Measurements from ENCODE around the gene SLC1A7. TPM values are rescaled to one million over a fixed set of nuclear protein-coding genes. Genes with fewer than 3 reads are reported as not detected.

The SLC1A7 gene
- total RNA-seq, 1 donor from 2014 or later, result 0.08 TPM

- DNase-seq, result no peak
- intact Hi-C loops (cut with DNase I), result no loop called here
Measured at GRCh38 chr1:53138991-53139884, 3.2 kb downstream of the SLC1A7 start.

GRCh38 chr1:53137729-53138128 is 4.7 kb downstream of the SLC1A7 start:
- intact Hi-C loops (cut with DNase I), result no loop called here
- ATAC-seq (ENCODE audit: poor library complexity), result no peak
- DNase-seq, result no peak

More at GRCh38 chr1:53138991-53139884, 3.2 kb downstream of the SLC1A7 start:
- ATAC-seq (ENCODE audit: poor library complexity), result no peak

- peak; percentile 36 for ATAC-seq (ENCODE audit: poor library complexity)
- intact Hi-C loops (cut with DNase I), result no loop called here
- no peak for DNase-seq
Measured at GRCh38 chr1:53135735-53136114, 6.7 kb downstream of the SLC1A7 start.

- intact Hi-C loops (cut with DNase I), result no loop called here
- ATAC-seq (ENCODE audit: poor library complexity), result peak; percentile 43
- DNase-seq, result no peak
Measured at GRCh38 chr1:53134961-53135734, 7.3 kb downstream of the SLC1A7 start.

- intact Hi-C loops (cut with DNase I), result no loop called here
- ATAC-seq (ENCODE audit: poor library complexity) (no peak), DNase-seq (no peak)
Measured at GRCh38 chr1:53134042-53134485, 8.4 kb downstream of the SLC1A7 start.

GRCh38 chr1:53133261-53134041 is 9.0 kb downstream of the SLC1A7 start:
- DNase-seq (no peak), ATAC-seq (ENCODE audit: poor library complexity) (no peak)

GRCh38 chr1:53132176-53132575 is 10.3 kb downstream of the SLC1A7 start:
- intact Hi-C loops (cut with DNase I), result no loop called here
- no peak for ATAC-seq (ENCODE audit: poor library complexity)
- DNase-seq, result no peak

More at GRCh38 chr1:53133261-53134041, 9.0 kb downstream of the SLC1A7 start:
- intact Hi-C loops (cut with DNase I), result no loop called here

- ATAC-seq (ENCODE audit: poor library complexity) (no peak), DNase-seq (no peak)
- intact Hi-C loops (cut with DNase I), result no loop called here
Measured at GRCh38 chr1:53131590-53131938, 10.9 kb downstream of the SLC1A7 start.

GRCh38 chr1:53130878-53131589 is 11.4 kb downstream of the SLC1A7 start:
- peak; percentile 58 for ATAC-seq (ENCODE audit: poor library complexity)
- no peak for DNase-seq
- intact Hi-C loops (cut with DNase I), result no loop called here

- intact Hi-C loops (cut with DNase I), result no loop called here
- no peak for ATAC-seq (ENCODE audit: poor library complexity)
- no peak for DNase-seq
Measured at GRCh38 chr1:53130598-53130877, 11.9 kb downstream of the SLC1A7 start.

GRCh38 chr1:53129891-53130597 is 12.4 kb downstream of the SLC1A7 start:
- ATAC-seq (ENCODE audit: poor library complexity) (no peak), DNase-seq (no peak)
- intact Hi-C loops (cut with DNase I), result no loop called here

GRCh38 chr1:53128401-53128800 is 14.0 kb downstream of the SLC1A7 start:
- intact Hi-C loops (cut with DNase I), result no loop called here
- ATAC-seq (ENCODE audit: poor library complexity) (no peak), DNase-seq (no peak)

- ATAC-seq (ENCODE audit: poor library complexity) (no peak), DNase-seq (no peak)
- intact Hi-C loops (cut with DNase I), result no loop called here
Measured at GRCh38 chr1:53127546-53127945, 14.9 kb downstream of the SLC1A7 start.

- DNase-seq (no peak), ATAC-seq (ENCODE audit: poor library complexity) (no peak)
- intact Hi-C loops (cut with DNase I), result no loop called here
Measured at GRCh38 chr1:53126495-53126894, 15.9 kb downstream of the SLC1A7 start.

GRCh38 chr1:53125623-53126360 is 16.6 kb downstream of the SLC1A7 start:
- DNase-seq (peak; percentile 56), ATAC-seq (ENCODE audit: poor library complexity) (no peak)
- intact Hi-C loops (cut with DNase I), result no loop called here

- no peak for ATAC-seq (ENCODE audit: poor library complexity)
- DNase-seq, result no peak
- intact Hi-C loops (cut with DNase I), result no loop called here
Measured at GRCh38 chr1:53125122-53125521, 17.3 kb downstream of the SLC1A7 start.

GRCh38 chr1:53123453-53124140 is 18.8 kb downstream of the SLC1A7 start:
- ATAC-seq (ENCODE audit: poor library complexity), result peak; percentile 46
- intact Hi-C loops (cut with DNase I), result no loop called here

More at GRCh38 chr1:53123453-53124140, 18.8 kb downstream of the SLC1A7 start:
- peak; percentile 80 for DNase-seq

Data from Right ventricle myocardium superior (tissue), 1 donor.